HepG2 (cell line): ENCODE results near the gene SLC5A10.

ENCODE experiments used
- BRD4 ChIP-seq: sonication (generic); formaldehyde crosslinking; IDR thresholded peaks from 2 replicates; pipeline ENCODE4 v1.4.0; 2020; ENCODE audit warnings: missing genetic modification reagents
- CTCF ChIP-seq: sonication (generic); formaldehyde crosslinking; IDR thresholded peaks from 2 replicates; pipeline ENCODE4 v1.5.0; 2020; ENCODE audit warnings: mild to moderate bottlenecking, missing genetic modification reagents, moderate library complexity
- ELF1 ChIP-seq: sonication (generic); formaldehyde crosslinking; IDR thresholded peaks from 2 replicates; pipeline ENCODE4 v1.4.0; 2020; ENCODE audit warnings: missing genetic modification reagents
- NFRKB ChIP-seq: fragments of 450-650 bp; IDR thresholded peaks from 2 replicates; pipeline ENCODE4 v1.6.1; 2017
- POLR2A ChIP-seq, 2 experiments: IDR thresholded peaks; 2 replicates each; pipeline ENCODE4 v1.6.1; 2011; ENCODE audit warnings: low read depth in 2 of 2, low read length in 2 of 2, mild to moderate bottlenecking in 1 of 2, moderate library complexity in 1 of 2; ENCODE audit not compliant: insufficient read depth in 1 of 2
- SMARCE1 ChIP-seq: fragments of 450-650 bp; IDR thresholded peaks from 2 replicates; pipeline ENCODE4 v1.6.1; 2017; ENCODE audit warnings: borderline replicate concordance
- TAF1 ChIP-seq: sonication (generic); formaldehyde crosslinking; IDR thresholded peaks from 2 replicates; pipeline ENCODE4 v1.4.0; 2020; ENCODE audit warnings: missing genetic modification reagents
- TARDBP ChIP-seq: sonication (generic); formaldehyde crosslinking; IDR thresholded peaks from 2 replicates; pipeline ENCODE4 v1.8.0; 2022; ENCODE audit warnings: mild to moderate bottlenecking, missing genetic modification reagents
- TCF7L2 ChIP-seq: IDR thresholded peaks from 2 replicates; pipeline ENCODE4 v1.6.1; 2011; ENCODE audit warnings: mild to moderate bottlenecking, low read depth, low read length, moderate library complexity
- ZNF263 ChIP-seq: sonication (generic); formaldehyde crosslinking; IDR thresholded peaks from 2 replicates; pipeline ENCODE4 v1.4.0; 2020; ENCODE audit warnings: missing genetic modification reagents
- ZNF431 ChIP-seq: sonication (generic); formaldehyde crosslinking; IDR thresholded peaks from 2 replicates; pipeline ENCODE4 v1.9.0; 2022; ENCODE audit warnings: missing genetic modification reagents, low read depth, mild to moderate bottlenecking, borderline replicate concordance
- TF ChIP-seq, protein P1 (sequence below): sonication (generic); formaldehyde crosslinking; IDR thresholded peaks from 2 replicates; pipeline ENCODE4 v1.8.1; 2023; ENCODE audit warnings: mild to moderate bottlenecking, missing genetic modification reagents
- TF ChIP-seq, protein P2 (sequence below): sonication (generic); formaldehyde crosslinking; IDR thresholded peaks from 2 replicates; pipeline ENCODE4 v1.9.0; 2022; ENCODE audit warnings: missing genetic modification reagents, mild to moderate bottlenecking, borderline replicate concordance
- TF ChIP-seq, protein P3 (sequence below): sonication (generic); formaldehyde crosslinking; IDR thresholded peaks from 2 replicates; pipeline ENCODE4 v1.5.0; 2020; ENCODE audit warnings: missing genetic modification reagents

DNA sequence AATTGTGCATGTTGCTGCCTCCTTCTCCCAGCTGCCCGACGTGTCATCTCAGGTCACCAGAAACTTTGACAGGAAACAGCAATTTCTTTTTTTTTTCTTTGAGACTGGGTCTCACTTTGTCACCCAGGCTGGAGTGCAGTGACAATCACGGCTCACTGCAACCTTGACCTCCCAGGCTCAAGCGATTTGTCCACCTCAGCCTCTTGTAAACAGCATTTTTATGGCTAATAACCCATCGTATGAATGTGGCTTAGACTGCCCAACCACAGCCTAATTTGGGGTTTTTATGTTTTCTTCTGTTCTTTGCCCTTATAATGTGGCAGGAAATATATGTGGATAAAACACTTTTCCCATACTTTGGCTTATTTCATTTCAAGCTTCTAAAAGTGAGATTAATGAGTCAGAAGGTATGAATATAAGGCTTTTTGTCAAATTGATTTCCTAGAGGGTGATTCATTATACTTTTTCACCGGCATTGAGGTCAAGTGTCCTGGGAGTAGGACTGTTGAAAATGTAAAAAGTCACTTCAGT is 31.0 kb upstream of the SLC5A10 start:
- no peak for TF ChIP-seq ZNF263 (CRISPR knock-in tag)
- no peak for TF ChIP-seq TCF7L2
- TF ChIP-seq, protein P1, sequence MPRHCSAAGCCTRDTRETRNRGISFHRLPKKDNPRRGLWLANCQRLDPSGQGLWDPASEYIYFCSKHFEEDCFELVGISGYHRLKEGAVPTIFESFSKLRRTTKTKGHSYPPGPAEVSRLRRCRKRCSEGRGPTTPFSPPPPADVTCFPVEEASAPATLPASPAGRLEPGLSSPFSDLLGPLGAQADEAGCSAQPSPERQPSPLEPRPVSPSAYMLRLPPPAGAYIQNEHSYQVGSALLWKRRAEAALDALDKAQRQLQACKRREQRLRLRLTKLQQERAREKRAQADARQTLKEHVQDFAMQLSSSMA, result no peak
- TF ChIP-seq, protein P2, sequence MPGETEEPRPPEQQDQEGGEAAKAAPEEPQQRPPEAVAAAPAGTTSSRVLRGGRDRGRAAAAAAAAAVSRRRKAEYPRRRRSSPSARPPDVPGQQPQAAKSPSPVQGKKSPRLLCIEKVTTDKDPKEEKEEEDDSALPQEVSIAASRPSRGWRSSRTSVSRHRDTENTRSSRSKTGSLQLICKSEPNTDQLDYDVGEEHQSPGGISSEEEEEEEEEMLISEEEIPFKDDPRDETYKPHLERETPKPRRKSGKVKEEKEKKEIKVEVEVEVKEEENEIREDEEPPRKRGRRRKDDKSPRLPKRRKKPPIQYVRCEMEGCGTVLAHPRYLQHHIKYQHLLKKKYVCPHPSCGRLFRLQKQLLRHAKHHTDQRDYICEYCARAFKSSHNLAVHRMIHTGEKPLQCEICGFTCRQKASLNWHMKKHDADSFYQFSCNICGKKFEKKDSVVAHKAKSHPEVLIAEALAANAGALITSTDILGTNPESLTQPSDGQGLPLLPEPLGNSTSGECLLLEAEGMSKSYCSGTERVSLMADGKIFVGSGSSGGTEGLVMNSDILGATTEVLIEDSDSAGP (CRISPR knock-in tag), result no peak
- no peak for TF ChIP-seq ELF1 (CRISPR knock-in tag)
- no peak for TF ChIP-seq TAF1
- no peak for TF ChIP-seq BRD4 (CRISPR knock-in tag)
- TF ChIP-seq POLR2A (IDR thresholded peaks at IDR 0.05; ENCODE audit: insufficient read depth in 1 of 2, low read depth in 2 of 2, low read length in 2 of 2), result no peak
- no peak for TF ChIP-seq TARDBP (CRISPR knock-in tag)
- TF ChIP-seq ZNF431 (CRISPR knock-in tag), result no peak
- no peak for TF ChIP-seq CTCF (CRISPR knock-in tag)
- no peak for TF ChIP-seq SMARCE1
- TF ChIP-seq, protein P3, sequence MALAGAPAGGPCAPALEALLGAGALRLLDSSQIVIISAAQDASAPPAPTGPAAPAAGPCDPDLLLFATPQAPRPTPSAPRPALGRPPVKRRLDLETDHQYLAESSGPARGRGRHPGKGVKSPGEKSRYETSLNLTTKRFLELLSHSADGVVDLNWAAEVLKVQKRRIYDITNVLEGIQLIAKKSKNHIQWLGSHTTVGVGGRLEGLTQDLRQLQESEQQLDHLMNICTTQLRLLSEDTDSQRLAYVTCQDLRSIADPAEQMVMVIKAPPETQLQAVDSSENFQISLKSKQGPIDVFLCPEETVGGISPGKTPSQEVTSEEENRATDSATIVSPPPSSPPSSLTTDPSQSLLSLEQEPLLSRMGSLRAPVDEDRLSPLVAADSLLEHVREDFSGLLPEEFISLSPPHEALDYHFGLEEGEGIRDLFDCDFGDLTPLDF (CRISPR knock-in tag), result no peak
- TF ChIP-seq NFRKB, result no peak
